ENCODE results near the gene SEL1L. TPM values are rescaled to one million over a fixed set of nuclear protein-coding genes. Genes with fewer than 3 reads are reported as not detected.
"Not testable (repeated sequence)": the region's sequence is repeated elsewhere in the genome, so short reads cannot be mapped to it uniquely, and the experiment has no call there.

SEL1L gene
- total RNA-seq, 2 donors from 2014 or later: 57.1 to 71.5 TPM

DNA sequence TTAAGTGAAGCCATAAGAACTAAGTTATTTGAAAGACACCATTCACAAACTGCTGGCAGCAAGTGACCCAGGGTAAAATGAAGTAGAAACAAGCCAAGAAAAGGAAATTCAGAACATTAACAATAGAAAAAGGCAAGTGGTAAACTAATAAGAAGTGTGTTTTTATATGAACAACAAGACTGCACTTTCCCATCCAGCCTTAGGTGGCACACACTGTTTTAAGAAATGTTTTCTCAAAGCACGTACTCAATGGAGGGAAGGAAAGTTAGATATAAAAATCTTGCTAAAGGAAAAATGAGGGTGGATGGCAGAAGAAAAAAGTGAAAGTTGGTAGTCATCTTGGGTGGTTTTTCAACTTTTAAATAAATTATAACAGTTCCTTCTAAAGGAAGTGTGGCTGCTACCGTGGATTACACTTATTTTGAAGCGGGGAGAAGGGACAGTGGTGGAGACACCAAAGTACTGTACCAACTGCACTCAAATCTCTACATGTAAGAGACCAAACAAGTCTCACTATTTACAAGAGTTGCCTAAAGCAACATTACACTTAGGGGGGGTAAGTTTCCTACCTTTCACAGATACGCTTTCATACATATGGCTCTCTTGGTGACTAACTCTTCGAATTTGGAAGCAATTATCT, 58.8 kb downstream of the SEL1L start:
- no peaks in the 10 kb centered on the region for H3K9me3 ChIP-seq
- no peaks in the 10 kb centered on the region for H3K27me3 ChIP-seq (replicated peaks; ENCODE audit: insufficient read depth)
- H3K4me3 ChIP-seq: no peak overlapping the region
- no peaks in the 10 kb centered on the region for H3K4me1 ChIP-seq (ENCODE audit: control insufficient read depth in 1 of 2, low read depth in 2 of 2)
- no peak overlapping the region for H3K27ac ChIP-seq
- DNase-seq (ENCODE audit: low spot score): no peak
- no peak for ATAC-seq (ENCODE audit: insufficient number of reproducible peaks, low FRiP score, low read depth)
- TF ChIP-seq, protein P1, sequence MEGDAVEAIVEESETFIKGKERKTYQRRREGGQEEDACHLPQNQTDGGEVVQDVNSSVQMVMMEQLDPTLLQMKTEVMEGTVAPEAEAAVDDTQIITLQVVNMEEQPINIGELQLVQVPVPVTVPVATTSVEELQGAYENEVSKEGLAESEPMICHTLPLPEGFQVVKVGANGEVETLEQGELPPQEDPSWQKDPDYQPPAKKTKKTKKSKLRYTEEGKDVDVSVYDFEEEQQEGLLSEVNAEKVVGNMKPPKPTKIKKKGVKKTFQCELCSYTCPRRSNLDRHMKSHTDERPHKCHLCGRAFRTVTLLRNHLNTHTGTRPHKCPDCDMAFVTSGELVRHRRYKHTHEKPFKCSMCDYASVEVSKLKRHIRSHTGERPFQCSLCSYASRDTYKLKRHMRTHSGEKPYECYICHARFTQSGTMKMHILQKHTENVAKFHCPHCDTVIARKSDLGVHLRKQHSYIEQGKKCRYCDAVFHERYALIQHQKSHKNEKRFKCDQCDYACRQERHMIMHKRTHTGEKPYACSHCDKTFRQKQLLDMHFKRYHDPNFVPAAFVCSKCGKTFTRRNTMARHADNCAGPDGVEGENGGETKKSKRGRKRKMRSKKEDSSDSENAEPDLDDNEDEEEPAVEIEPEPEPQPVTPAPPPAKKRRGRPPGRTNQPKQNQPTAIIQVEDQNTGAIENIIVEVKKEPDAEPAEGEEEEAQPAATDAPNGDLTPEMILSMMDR (IDR thresholded peaks at IDR 0.05): no peak
- H3K36me3 ChIP-seq: peaks cover 28% of the 10 kb centered on the region

DNA sequence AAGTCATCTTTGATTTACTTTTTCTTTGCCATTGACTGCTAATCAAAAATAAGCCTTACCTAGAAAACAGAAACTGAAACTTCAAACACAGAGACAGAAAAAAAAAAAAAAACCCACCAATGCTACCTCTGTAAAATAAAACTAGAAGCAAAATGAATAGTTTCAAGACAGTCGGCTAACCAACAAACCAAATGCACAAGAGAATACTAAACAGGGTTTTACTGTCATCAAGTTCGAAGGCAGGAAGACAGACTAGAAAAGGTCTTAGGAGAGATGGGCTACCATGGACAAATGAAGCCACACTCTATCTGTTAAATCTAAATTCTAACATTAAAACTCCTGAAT, 59.5 kb downstream of the SEL1L start:
- DNase-seq (ENCODE audit: low spot score): no peak
- Histone ChIP-seq H3K4me1 (ENCODE audit: control insufficient read depth in 1 of 2, low read depth in 2 of 2) (no peaks in the 10 kb centered on the region), H3K9me3 (no peaks in the 10 kb centered on the region), H3K36me3 (peaks cover 22% of the 10 kb centered on the region), H3K27ac (no peak overlapping the region), H3K4me3 (no peak overlapping the region), H3K27me3 (replicated peaks; ENCODE audit: insufficient read depth) (no peaks in the 10 kb centered on the region)
- no peak for ATAC-seq (ENCODE audit: insufficient number of reproducible peaks, low FRiP score, low read depth)
- TF ChIP-seq, protein P1 (IDR thresholded peaks at IDR 0.05): no peak

DNA sequence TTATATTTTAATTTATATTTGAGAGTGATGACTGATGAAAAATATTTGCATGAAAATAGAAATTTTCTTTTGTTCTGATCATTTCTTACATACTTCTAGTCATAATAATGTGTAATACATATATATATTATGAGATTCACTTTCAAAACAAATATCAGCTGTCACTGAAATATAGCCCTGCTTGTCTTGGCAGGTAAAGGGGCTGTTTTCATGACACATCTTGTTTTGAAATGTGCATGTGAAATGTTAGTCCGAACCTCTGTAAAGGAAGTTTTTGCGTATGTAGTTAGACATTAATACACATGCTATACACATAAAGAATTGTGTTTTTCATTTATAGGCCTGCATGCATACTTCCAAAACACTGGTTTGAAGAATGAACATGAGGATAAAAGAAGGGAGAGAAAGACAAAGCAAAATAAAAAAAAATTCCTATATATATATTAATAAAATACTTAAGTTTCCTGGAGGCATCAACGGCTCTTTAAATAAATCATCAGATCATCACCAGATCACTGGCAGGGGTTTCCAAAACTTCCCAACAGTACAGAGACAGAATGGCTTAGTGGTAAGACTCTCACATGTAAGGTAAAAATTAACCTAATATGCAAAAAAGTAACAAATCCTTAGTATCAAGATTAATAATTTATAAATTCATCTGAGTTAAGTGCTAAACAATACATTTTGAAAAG, 60.1 kb downstream of the SEL1L start:
- no peak overlapping the region for H3K4me3 ChIP-seq
- H3K9me3 ChIP-seq: no peaks in the 10 kb centered on the region
- no peak overlapping the region for H3K27ac ChIP-seq
- no peaks in the 10 kb centered on the region for H3K4me1 ChIP-seq (ENCODE audit: control insufficient read depth in 1 of 2, low read depth in 2 of 2)
- DNase-seq (ENCODE audit: low spot score) (no peak), ATAC-seq (ENCODE audit: insufficient number of reproducible peaks, low FRiP score, low read depth) (no peak)
- TF ChIP-seq, protein P1 (IDR thresholded peaks at IDR 0.05): no peak
- peaks cover 17% of the 10 kb centered on the region for H3K36me3 ChIP-seq
- no peaks in the 10 kb centered on the region for H3K27me3 ChIP-seq (replicated peaks; ENCODE audit: insufficient read depth)

DNA sequence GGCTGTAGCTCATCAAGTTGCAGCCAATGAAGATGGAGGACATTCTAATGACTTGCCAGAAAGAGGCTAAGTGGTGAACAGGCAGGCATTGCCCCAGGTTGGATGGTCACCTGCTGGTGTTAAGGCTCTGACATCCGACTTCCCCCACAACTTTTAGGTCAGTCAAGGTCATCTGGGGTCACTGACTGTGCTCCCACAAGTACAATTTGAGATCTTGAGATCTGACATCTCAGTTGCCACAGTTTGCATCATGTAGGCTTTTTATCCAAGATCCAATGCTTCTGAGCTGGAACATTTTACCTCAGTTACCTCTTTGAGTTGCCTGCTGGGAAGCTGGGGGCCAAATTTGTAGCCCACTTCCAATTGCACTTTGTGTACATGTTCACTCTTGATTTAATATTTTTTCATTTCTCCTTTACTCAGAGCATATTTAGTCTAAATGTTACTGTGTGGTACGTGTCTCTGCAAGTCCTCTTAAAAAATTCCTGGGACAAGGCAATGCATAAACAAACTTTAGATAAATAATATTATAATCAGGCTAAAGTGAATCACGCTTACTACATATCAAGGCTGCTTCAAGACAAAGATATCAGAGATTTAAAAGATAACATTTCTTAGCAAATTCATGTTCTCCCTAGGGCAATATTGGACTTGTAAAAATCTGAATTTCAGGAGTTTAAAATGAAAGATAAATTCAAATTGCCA, 61.4 kb downstream of the SEL1L start:
- Histone ChIP-seq H3K36me3 (peaks cover 10% of the 10 kb centered on the region), H3K4me1 (ENCODE audit: control insufficient read depth in 1 of 2, low read depth in 2 of 2) (no peaks in the 10 kb centered on the region), H3K4me3 (no peak overlapping the region), H3K9me3 (no peaks in the 10 kb centered on the region), H3K27me3 (replicated peaks; ENCODE audit: insufficient read depth) (no peaks in the 10 kb centered on the region), H3K27ac (no peak overlapping the region)
- ATAC-seq (ENCODE audit: insufficient number of reproducible peaks, low FRiP score, low read depth) (no peak), DNase-seq (ENCODE audit: low spot score) (no peak)
- TF ChIP-seq, protein P1 (IDR thresholded peaks at IDR 0.05): no peak

DNA sequence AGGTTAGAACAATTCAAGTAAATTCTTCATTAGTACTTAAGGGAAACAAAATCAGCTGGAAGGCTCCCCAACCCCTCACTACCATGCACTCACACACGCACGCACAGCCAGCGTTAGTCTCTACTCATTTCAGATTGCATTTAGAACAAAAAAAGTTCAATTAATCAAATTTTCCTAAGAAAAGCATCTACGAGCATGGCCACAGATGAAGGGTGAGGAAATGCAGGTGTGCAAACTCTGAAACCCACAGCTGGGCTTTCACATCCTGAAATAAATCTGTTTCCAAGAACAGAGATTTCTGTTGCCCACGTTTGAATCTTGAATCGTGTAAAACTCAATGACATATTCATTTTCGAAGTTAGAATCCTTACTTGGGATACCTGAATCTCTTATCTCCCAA, 62.6 kb downstream of the SEL1L start:
- Histone ChIP-seq H3K27me3 (replicated peaks; ENCODE audit: insufficient read depth) (no peaks in the 10 kb centered on the region), H3K9me3 (no peaks in the 10 kb centered on the region), H3K36me3 (peaks cover 6% of the 10 kb centered on the region), H3K4me3 (no peak overlapping the region), H3K4me1 (ENCODE audit: control insufficient read depth in 1 of 2, low read depth in 2 of 2) (no peaks in the 10 kb centered on the region), H3K27ac (no peak overlapping the region)
- DNase-seq (ENCODE audit: low spot score) (no peak), ATAC-seq (ENCODE audit: insufficient number of reproducible peaks, low FRiP score, low read depth) (no peak)
- TF ChIP-seq, protein P1 (IDR thresholded peaks at IDR 0.05): no peak

DNA sequence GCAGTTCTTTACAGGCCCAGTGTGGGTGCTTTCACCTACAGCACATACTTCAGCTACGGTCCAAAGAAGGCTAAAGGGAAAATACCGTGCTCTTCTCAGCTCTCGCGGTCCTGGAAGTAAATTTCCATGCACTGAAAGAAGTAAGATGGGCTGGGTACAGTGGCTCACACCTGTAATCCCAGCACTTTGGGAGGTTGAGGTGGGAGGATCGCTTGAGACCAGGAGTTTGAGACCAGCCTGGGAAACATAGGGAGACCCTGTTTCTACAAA, 63.2 kb downstream of the SEL1L start:
- not testable (repeated sequence) for H3K27ac ChIP-seq; H3K9me3 ChIP-seq; H3K4me1 ChIP-seq (ENCODE audit: control insufficient read depth in 1 of 2, low read depth in 2 of 2); H3K4me3 ChIP-seq; ATAC-seq (ENCODE audit: insufficient number of reproducible peaks, low FRiP score, low read depth); H3K36me3 ChIP-seq; DNase-seq (ENCODE audit: low spot score); H3K27me3 ChIP-seq (replicated peaks; ENCODE audit: insufficient read depth)
